Natural killer cell (primary cell): ENCODE measurements around the gene NFASC. TPM values are rescaled to one million over a fixed set of nuclear protein-coding genes. Genes with fewer than 3 reads are reported as not detected.

ENCODE experiments used
- ATAC-seq, 3 donors: fragments of 150-1000 bp in 2 of 3; fragments of 200-7000 bp in 1 of 3; cut with Tn5 transposase; 1 replicate in 1 of 3; 2 replicates in 2 of 3; pipeline ENCODE4 v1.10.0; 2021; ENCODE audit warnings: mild to moderate bottlenecking in 2 of 3, moderate library complexity in 2 of 3
- DNase-seq, 2 donors: peaks; one replicate each; pipeline versions ENCODE4 v3.0.0 to v3.0.0-alpha.2; 2013 to 2021; ENCODE audit warnings: mixed read lengths in 1 of 2
- H3K27ac ChIP-seq: one replicate; pipeline ENCODE4 v1.5.1; 2013; ENCODE audit warnings: mild to moderate bottlenecking, low read length
- H3K27me3 ChIP-seq: one replicate; pipeline ENCODE4 v1.6.1; 2013; ENCODE audit warnings: low read length; ENCODE audit not compliant: control insufficient read depth, insufficient read depth
- H3K36me3 ChIP-seq: one replicate; pipeline ENCODE4 v1.6.1; 2013; ENCODE audit warnings: low read length; ENCODE audit not compliant: control insufficient read depth, insufficient read depth
- H3K4me1 ChIP-seq: one replicate; pipeline ENCODE4 v1.6.1; 2013; ENCODE audit warnings: low read length; ENCODE audit not compliant: control insufficient read depth, insufficient read depth
- H3K4me3 ChIP-seq: one replicate; pipeline ENCODE4 v1.5.1; 2013; ENCODE audit warnings: low read length
- H3K9me3 ChIP-seq: one replicate; pipeline ENCODE4 v1.6.1; 2013; ENCODE audit warnings: low read length; ENCODE audit not compliant: control insufficient read depth, insufficient read depth
- H3K27ac Mint-ChIP-seq, 2 donors: one replicate each; pipeline ENCODE4 v1.8.0; 2022; ENCODE audit warnings: mild to moderate bottlenecking in 2 of 2, mixed read lengths in 2 of 2, moderate library complexity in 1 of 2
- H3K27me3 Mint-ChIP-seq, 2 donors: one replicate each; pipeline ENCODE4 v1.8.0; 2022; ENCODE audit warnings: low read depth in 2 of 2, mixed read lengths in 2 of 2
- H3K36me3 Mint-ChIP-seq: one replicate; pipeline ENCODE4 v1.8.0; 2022; ENCODE audit warnings: mixed read lengths
- H3K4me1 Mint-ChIP-seq, 2 donors: one replicate each; pipeline ENCODE4 v1.8.0; 2022; ENCODE audit warnings: mixed read lengths in 2 of 2
- H3K4me3 Mint-ChIP-seq: one replicate; pipeline ENCODE4 v1.8.0; 2022; ENCODE audit warnings: mild to moderate bottlenecking, moderate library complexity, mixed read lengths
- H3K9me3 Mint-ChIP-seq, 2 donors: one replicate each; pipeline ENCODE4 v1.8.0; 2022; ENCODE audit warnings: mixed read lengths in 2 of 2
- WGBS: methylation state at CpG from one replicate; pipeline ENCODE4 v1.1.7; 2013; ENCODE audit warnings: missing lambda C conversion rate; ENCODE audit not compliant: insufficient coverage; 5-methylcytosine and 5-hydroxymethylcytosine counted together
- intact Hi-C: fragments of 100-400 bp; cut with micrococcal nuclease; formaldehyde crosslinking; loops from one replicate; pipeline ENCODE4 v1.14.2; 2022
- total RNA-seq, 4 donors: library from RNA; stranded (reverse); fragments of 120-200 nt in 1 of 4; gene quantifications; one replicate each; pipeline versions ENCODE4 v1.2.3 to v1.2.4, GENCODE V29; 2013 to 2022
- TF ChIP-seq, protein P1 (sequence below): fragments of 200-600 bp; IDR thresholded peaks from one replicate; pipeline ENCODE4 v1.8.0; 2022; ENCODE audit warnings: antibody characterized with exemption

Gene NFASC
- total RNA-seq, 3 donors from 2014 or later (not counting 1 experiment from before 2014, with no cell fraction given) = 0.09 to 0.27 TPM; not detected in 1

DNA sequence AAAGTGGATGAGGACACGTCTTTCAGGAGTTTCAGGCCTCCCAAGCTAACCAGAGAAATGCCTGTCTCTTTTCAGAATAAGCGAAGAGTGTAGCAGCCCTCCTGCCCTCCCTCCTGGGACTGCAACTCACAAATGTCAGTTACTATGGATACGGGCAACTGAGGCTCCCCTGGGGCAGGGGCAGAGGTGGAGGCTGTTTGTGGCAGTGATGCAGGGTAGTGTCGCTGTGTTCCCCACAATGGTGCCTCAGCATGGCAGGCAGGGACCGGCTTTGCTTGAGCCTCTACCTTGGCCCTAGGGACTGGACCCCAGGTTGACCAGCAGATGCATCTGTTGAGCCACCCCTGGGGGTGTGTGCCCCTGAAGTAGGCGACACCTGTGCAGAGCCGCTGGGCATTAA lies 10.2 kb downstream of the NFASC start:
- no peak overlapping the region for H3K4me3 ChIP-seq
- intact Hi-C loops = no loop called here
- no peaks in the 10 kb centered on the region for H3K27me3 ChIP-seq
- no peaks in the 10 kb centered on the region for H3K9me3 ChIP-seq
- TF ChIP-seq, protein P1, sequence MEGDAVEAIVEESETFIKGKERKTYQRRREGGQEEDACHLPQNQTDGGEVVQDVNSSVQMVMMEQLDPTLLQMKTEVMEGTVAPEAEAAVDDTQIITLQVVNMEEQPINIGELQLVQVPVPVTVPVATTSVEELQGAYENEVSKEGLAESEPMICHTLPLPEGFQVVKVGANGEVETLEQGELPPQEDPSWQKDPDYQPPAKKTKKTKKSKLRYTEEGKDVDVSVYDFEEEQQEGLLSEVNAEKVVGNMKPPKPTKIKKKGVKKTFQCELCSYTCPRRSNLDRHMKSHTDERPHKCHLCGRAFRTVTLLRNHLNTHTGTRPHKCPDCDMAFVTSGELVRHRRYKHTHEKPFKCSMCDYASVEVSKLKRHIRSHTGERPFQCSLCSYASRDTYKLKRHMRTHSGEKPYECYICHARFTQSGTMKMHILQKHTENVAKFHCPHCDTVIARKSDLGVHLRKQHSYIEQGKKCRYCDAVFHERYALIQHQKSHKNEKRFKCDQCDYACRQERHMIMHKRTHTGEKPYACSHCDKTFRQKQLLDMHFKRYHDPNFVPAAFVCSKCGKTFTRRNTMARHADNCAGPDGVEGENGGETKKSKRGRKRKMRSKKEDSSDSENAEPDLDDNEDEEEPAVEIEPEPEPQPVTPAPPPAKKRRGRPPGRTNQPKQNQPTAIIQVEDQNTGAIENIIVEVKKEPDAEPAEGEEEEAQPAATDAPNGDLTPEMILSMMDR = no peak
- no peak overlapping the region for H3K27ac ChIP-seq
- H3K4me3 Mint-ChIP-seq = no peak overlapping the region
- no peaks in the 10 kb centered on the region for H3K4me1 ChIP-seq
- ATAC-seq = no peak
- H3K4me1 Mint-ChIP-seq = no peaks in the 10 kb centered on the region
- H3K9me3 Mint-ChIP-seq = no peaks in the 10 kb centered on the region
- H3K27me3 Mint-ChIP-seq = peaks cover 8 to 35% of the 10 kb centered on the region in 2 donors
- DNase-seq = no peak
- H3K36me3 ChIP-seq = no peaks in the 10 kb centered on the region
- H3K27ac Mint-ChIP-seq = no peak overlapping the region
- 78% methylated on average over 7 of the region's 7 CpGs for WGBS
- no peaks in the 10 kb centered on the region for H3K36me3 Mint-ChIP-seq

DNA sequence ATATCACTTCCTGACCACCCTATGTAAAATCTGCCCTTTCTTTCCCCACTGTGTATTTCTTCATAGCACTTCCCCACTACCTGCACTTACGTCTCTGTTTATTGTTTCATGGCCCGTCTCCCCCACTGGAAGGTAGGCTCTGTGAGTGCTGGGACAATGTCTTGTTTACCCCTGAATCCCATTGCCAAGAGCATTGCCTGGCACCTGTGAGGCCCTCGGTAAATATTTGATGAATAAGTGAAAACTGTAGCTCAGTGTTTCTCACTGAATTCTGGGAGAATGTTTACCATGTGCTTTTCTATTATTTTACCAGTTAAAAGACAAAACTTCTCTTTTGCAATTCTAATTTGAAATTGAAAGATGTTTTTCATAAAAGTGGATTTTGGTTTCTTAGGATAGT lies 11.8 kb downstream of the NFASC start:
- intact Hi-C loops = no loop called here
- H3K27me3 Mint-ChIP-seq = peaks cover 8 to 31% of the 10 kb centered on the region in 2 donors
- Histone ChIP-seq H3K27ac (no peak overlapping the region), H3K36me3 (no peaks in the 10 kb centered on the region), H3K27me3 (no peaks in the 10 kb centered on the region), H3K4me3 (no peak overlapping the region), H3K9me3 (no peaks in the 10 kb centered on the region), H3K4me1 (no peaks in the 10 kb centered on the region)
- TF ChIP-seq, protein P1 = no peak
- H3K36me3 Mint-ChIP-seq = no peaks in the 10 kb centered on the region
- H3K4me3 Mint-ChIP-seq = no peak overlapping the region
- no peak overlapping the region for H3K27ac Mint-ChIP-seq
- no peaks in the 10 kb centered on the region for H3K4me1 Mint-ChIP-seq
- no peaks in the 10 kb centered on the region for H3K9me3 Mint-ChIP-seq
- WGBS = 92% methylated on average over 3 of the region's 3 CpGs
- DNase-seq (no peak), ATAC-seq (no peak)

DNA sequence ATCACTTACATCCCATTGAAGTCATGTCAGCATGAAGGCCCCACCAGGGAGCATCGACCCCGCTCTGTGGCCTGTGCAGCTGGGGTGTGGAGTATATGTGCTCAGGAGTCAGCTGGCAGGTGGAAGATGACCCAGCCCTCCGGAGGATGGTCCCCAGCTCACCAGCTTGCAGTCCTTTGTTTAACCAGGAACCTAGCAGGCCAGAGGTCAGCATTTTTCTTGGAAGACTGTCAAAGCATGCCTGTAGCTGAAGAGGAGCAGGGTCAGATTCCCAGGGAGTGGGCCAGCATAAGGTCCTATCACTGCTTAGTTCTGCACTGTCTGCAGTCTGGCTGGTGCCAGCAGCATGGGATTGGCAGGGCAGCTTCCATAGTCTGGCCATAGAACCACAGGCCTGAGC lies 12.7 kb downstream of the NFASC start:
- Mint-ChIP-seq H3K9me3 (no peaks in the 10 kb centered on the region), H3K4me1 (no peaks in the 10 kb centered on the region), H3K27ac (no peak overlapping the region), H3K36me3 (no peaks in the 10 kb centered on the region), H3K27me3 (peaks cover 10 to 30% of the 10 kb centered on the region in 2 donors), H3K4me3 (no peak overlapping the region)
- no peaks in the 10 kb centered on the region for H3K9me3 ChIP-seq
- WGBS = 89% methylated on average over 3 of the region's 3 CpGs
- no peak for DNase-seq
- intact Hi-C loops = no loop called here
- no peaks in the 10 kb centered on the region for H3K36me3 ChIP-seq
- no peak for ATAC-seq
- H3K27me3 ChIP-seq = no peaks in the 10 kb centered on the region
- no peaks in the 10 kb centered on the region for H3K4me1 ChIP-seq
- TF ChIP-seq, protein P1 = no peak
- H3K4me3 ChIP-seq = no peak overlapping the region
- no peak overlapping the region for H3K27ac ChIP-seq

DNA sequence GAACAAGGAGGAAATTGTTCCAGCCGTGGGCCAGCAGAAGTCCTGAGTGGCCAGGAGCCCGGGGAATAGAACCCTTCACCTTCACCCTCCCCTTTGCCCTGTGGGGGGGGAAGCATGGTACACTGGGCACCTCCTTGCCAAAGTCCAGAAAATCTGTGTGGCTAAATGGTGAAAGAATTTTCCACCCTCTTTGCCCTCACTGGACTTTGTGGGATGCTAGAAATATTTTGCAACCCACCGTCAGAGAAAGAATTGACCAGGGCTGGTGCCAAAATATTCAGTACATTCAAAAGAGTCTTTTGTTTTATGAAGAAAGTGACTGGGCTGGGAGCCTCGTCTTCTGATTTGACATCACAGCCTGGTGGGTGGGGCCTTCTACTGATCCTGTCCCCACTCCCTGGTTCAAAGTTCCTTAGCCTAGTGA lies 14.6 kb downstream of the NFASC start:
- intact Hi-C loops = no loop called here

More for the DNA sequence above, 14.6 kb downstream of the NFASC start:
- no peak for ATAC-seq
- no peaks in the 10 kb centered on the region for H3K9me3 Mint-ChIP-seq
- H3K4me3 Mint-ChIP-seq = no peak overlapping the region
- H3K27me3 Mint-ChIP-seq = peaks cover 8 to 23% of the 10 kb centered on the region in 2 donors
- Histone ChIP-seq H3K4me1 (no peaks in the 10 kb centered on the region), H3K27ac (no peak overlapping the region), H3K9me3 (no peaks in the 10 kb centered on the region), H3K4me3 (no peak overlapping the region), H3K27me3 (no peaks in the 10 kb centered on the region), H3K36me3 (no peaks in the 10 kb centered on the region)
- no peak for DNase-seq
- no peaks in the 10 kb centered on the region for H3K36me3 Mint-ChIP-seq
- H3K27ac Mint-ChIP-seq = no peak overlapping the region
- TF ChIP-seq, protein P1 = no peak
- no peaks in the 10 kb centered on the region for H3K4me1 Mint-ChIP-seq
- WGBS = 54% methylated on average over 2 of the region's 4 CpGs
